ENCODE data around the gene CSTF2T. TPM values are rescaled to one million over a fixed set of nuclear protein-coding genes. Genes with fewer than 3 reads are reported as not detected.

The CSTF2T gene
- total RNA-seq, 1 experiment from 2014 or later, result 27.5 TPM

- no peak for TF ChIP-seq ZNF423 (CRISPR knock-in tag; IDR thresholded peaks at IDR 0.05)
Observed at GRCh38 chr10:51672039-51672535, 27.3 kb downstream of the CSTF2T start (continued).

- ChIA-PET POLR2A (no interaction called here), CTCF (no interaction called here)
- TF ChIP-seq NR3C1 (CRISPR knock-in tag; conservative IDR thresholded peaks at IDR 0.05; ENCODE audit: low read depth) (no peak), ZNF121 (CRISPR knock-in tag; IDR thresholded peaks at IDR 0.05) (no peak), ATF6 (CRISPR knock-in tag; IDR thresholded peaks at IDR 0.05) (no peak), CREM (CRISPR knock-in tag; IDR thresholded peaks at IDR 0.05) (no peak), HMGA2 (CRISPR knock-in tag; IDR thresholded peaks at IDR 0.05) (no peak), ZBTB21 (CRISPR knock-in tag; IDR thresholded peaks at IDR 0.05; ENCODE audit: borderline replicate concordance) (no peak), ELF4 (CRISPR knock-in tag; IDR thresholded peaks at IDR 0.05; ENCODE audit: low read depth) (no peak), ZNF425 (CRISPR knock-in tag; conservative IDR thresholded peaks at IDR 0.05) (no peak), FOXP1 (CRISPR knock-in tag; IDR thresholded peaks at IDR 0.05; ENCODE audit: borderline replicate concordance) (no peak), KAT7 (CRISPR knock-in tag; IDR thresholded peaks at IDR 0.05; ENCODE audit: borderline replicate concordance) (no peak), RELA (CRISPR knock-in tag; IDR thresholded peaks at IDR 0.05; ENCODE audit: borderline replicate concordance) (no peak), FOXJ3 (CRISPR knock-in tag; IDR thresholded peaks at IDR 0.05; ENCODE audit: borderline replicate concordance) (no peak), ESRRA (CRISPR knock-in tag; IDR thresholded peaks at IDR 0.05; ENCODE audit: borderline replicate concordance) (no peak), CREB1 (CRISPR knock-in tag; IDR thresholded peaks at IDR 0.05) (no peak)
- TF ChIP-seq, protein P1, sequence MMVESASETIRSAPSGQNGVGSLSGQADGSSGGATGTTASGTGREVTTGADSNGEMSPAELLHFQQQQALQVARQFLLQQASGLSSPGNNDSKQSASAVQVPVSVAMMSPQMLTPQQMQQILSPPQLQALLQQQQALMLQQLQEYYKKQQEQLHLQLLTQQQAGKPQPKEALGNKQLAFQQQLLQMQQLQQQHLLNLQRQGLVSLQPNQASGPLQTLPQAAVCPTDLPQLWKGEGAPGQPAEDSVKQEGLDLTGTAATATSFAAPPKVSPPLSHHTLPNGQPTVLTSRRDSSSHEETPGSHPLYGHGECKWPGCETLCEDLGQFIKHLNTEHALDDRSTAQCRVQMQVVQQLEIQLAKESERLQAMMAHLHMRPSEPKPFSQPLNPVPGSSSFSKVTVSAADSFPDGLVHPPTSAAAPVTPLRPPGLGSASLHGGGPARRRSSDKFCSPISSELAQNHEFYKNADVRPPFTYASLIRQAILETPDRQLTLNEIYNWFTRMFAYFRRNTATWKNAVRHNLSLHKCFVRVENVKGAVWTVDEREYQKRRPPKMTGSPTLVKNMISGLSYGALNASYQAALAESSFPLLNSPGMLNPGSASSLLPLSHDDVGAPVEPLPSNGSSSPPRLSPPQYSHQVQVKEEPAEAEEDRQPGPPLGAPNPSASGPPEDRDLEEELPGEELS (CRISPR knock-in tag; IDR thresholded peaks at IDR 0.05), result no peak
- TF ChIP-seq, protein P2, sequence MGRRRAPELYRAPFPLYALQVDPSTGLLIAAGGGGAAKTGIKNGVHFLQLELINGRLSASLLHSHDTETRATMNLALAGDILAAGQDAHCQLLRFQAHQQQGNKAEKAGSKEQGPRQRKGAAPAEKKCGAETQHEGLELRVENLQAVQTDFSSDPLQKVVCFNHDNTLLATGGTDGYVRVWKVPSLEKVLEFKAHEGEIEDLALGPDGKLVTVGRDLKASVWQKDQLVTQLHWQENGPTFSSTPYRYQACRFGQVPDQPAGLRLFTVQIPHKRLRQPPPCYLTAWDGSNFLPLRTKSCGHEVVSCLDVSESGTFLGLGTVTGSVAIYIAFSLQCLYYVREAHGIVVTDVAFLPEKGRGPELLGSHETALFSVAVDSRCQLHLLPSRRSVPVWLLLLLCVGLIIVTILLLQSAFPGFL (CRISPR knock-in tag; IDR thresholded peaks at IDR 0.05; ENCODE audit: borderline replicate concordance), result no peak
- H3K4me3 Mint-ChIP-seq, result no peak overlapping the region
- no peak overlapping the region for H3K27ac Mint-ChIP-seq
- H3K36me3 Mint-ChIP-seq, result peaks cover 6% of the 10 kb centered on the region; the same call in 1 of the 2 replicates
- no peak for ATAC-seq
- H3K9me3 Mint-ChIP-seq, result peaks cover 16% of the 10 kb centered on the region
- H3K4me1 Mint-ChIP-seq, result peaks cover 8% of the 10 kb centered on the region
- H3K27me3 Mint-ChIP-seq (ENCODE audit: low read depth), result no peaks in the 10 kb centered on the region
- DNase-seq (ENCODE audit: low spot score), result no peak
Observed at GRCh38 chr10:51669041-51669440, 30.4 kb downstream of the CSTF2T start.

- ATAC-seq (no peak), DNase-seq (ENCODE audit: low spot score) (no peak)
- H3K27ac Mint-ChIP-seq, result no peak overlapping the region
- H3K4me3 Mint-ChIP-seq, result no peak overlapping the region
- POLR2A ChIA-PET, result no interaction called here
- CTCF ChIA-PET, result no interaction called here
- no peaks in the 10 kb centered on the region for H3K27me3 Mint-ChIP-seq (ENCODE audit: low read depth)
- H3K9me3 Mint-ChIP-seq, result peaks cover 16% of the 10 kb centered on the region
- peaks cover 6% of the 10 kb centered on the region; the same call in 1 of the 2 replicates for H3K36me3 Mint-ChIP-seq
- no peak for TF ChIP-seq ZBTB43 (CRISPR knock-in tag; IDR thresholded peaks at IDR 0.05)
- no peak for TF ChIP-seq FOXP1 (CRISPR knock-in tag; IDR thresholded peaks at IDR 0.05; ENCODE audit: borderline replicate concordance)
- TF ChIP-seq SMAD4 (CRISPR knock-in tag; IDR thresholded peaks at IDR 0.05), result no peak
- TF ChIP-seq NFYB (CRISPR knock-in tag; conservative IDR thresholded peaks at IDR 0.05; ENCODE audit: low read depth), result no peak
- peaks cover 8% of the 10 kb centered on the region for H3K4me1 Mint-ChIP-seq
Observed at GRCh38 chr10:51668336-51668689, 31.1 kb downstream of the CSTF2T start.

All from WTC11 (cell line).